Measurements from ENCODE around the gene MEIS2. TPM values are rescaled to one million over a fixed set of nuclear protein-coding genes. Genes with fewer than 3 reads are reported as not detected.

The MEIS2 gene
- total and polyA plus RNA-seq, 2 of the 13 experiments (the other 11 are each of a cell fraction or from before 2014, with no cell fraction given), result 10.7 to 12.4 TPM

DNA sequence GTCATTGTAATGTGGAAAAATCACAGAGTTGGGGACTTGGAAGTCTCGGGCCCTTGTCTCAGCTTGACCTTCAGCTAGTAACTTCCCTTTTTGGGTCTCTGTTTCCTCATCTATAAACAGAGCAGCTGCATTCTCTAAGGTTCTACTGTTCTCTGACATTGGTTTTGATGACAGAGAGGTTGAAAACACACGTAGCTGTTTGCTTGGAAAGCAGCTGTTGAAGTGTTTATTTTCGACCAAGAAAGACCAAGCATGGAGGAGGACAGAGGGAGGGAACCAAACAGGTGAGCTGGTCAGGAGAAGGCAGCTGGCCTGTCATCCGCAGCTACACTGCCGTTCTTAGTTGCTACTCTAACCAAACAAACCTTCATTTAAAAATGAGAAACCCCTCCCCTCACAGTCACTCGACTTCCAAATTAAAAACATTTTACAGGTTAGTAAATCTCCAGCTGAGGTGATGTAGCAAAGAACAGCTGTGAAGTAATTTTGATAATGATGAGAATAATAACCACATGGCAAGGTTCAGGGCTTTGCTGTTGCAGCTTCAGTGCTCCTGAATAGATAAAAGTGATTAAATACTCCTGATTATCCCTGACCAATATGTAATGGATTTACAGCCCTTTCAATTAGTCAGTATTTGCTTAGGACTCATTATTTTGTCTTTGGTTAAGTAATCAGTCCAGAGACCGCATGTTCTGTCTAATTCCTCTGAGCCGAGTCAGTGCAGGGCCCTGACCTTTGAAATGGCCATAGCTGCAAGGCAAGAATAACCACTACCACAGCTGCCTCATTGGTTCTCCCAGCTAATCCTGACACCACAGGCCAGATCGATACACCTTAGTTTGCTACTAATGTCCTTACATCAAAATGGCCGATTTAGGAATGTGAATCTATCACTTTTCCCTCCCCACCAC is 65.3 kb downstream of the MEIS2 start (continued):
- TF ChIP-seq ZNF460 (CRISPR knock-in tag; IDR thresholded peaks at IDR 0.05; ENCODE audit: borderline replicate concordance), result no peak
- no peak for TF ChIP-seq TEAD2 (CRISPR knock-in tag; IDR thresholded peaks at IDR 0.05)
- no peak for TF ChIP-seq RFX3 (CRISPR knock-in tag; IDR thresholded peaks at IDR 0.05)
- no peak for TF ChIP-seq EZH2 (conservative IDR thresholded peaks at IDR 0.05; ENCODE audit: low read depth, low read length)
- no peak for TF ChIP-seq CHD4 (IDR thresholded peaks at IDR 0.05; ENCODE audit: borderline replicate concordance, low read length)
- no peak for TF ChIP-seq RFX1 (IDR thresholded peaks at IDR 0.05)
- TF ChIP-seq, protein P1, sequence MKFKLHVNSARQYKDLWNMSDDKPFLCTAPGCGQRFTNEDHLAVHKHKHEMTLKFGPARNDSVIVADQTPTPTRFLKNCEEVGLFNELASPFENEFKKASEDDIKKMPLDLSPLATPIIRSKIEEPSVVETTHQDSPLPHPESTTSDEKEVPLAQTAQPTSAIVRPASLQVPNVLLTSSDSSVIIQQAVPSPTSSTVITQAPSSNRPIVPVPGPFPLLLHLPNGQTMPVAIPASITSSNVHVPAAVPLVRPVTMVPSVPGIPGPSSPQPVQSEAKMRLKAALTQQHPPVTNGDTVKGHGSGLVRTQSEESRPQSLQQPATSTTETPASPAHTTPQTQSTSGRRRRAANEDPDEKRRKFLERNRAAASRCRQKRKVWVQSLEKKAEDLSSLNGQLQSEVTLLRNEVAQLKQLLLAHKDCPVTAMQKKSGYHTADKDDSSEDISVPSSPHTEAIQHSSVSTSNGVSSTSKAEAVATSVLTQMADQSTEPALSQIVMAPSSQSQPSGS (CRISPR knock-in tag; IDR thresholded peaks at IDR 0.05), result no peak
- TF ChIP-seq, protein P2, sequence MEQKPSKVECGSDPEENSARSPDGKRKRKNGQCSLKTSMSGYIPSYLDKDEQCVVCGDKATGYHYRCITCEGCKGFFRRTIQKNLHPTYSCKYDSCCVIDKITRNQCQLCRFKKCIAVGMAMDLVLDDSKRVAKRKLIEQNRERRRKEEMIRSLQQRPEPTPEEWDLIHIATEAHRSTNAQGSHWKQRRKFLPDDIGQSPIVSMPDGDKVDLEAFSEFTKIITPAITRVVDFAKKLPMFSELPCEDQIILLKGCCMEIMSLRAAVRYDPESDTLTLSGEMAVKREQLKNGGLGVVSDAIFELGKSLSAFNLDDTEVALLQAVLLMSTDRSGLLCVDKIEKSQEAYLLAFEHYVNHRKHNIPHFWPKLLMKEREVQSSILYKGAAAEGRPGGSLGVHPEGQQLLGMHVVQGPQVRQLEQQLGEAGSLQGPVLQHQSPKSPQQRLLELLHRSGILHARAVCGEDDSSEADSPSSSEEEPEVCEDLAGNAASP (CRISPR knock-in tag; IDR thresholded peaks at IDR 0.05; ENCODE audit: borderline replicate concordance), result no peak
- TF ChIP-seq, protein P3, sequence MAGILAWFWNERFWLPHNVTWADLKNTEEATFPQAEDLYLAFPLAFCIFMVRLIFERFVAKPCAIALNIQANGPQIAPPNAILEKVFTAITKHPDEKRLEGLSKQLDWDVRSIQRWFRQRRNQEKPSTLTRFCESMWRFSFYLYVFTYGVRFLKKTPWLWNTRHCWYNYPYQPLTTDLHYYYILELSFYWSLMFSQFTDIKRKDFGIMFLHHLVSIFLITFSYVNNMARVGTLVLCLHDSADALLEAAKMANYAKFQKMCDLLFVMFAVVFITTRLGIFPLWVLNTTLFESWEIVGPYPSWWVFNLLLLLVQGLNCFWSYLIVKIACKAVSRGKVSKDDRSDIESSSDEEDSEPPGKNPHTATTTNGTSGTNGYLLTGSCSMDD (CRISPR knock-in tag; IDR thresholded peaks at IDR 0.05), result no peak
- no peak for TF ChIP-seq ZNF672 (CRISPR knock-in tag; IDR thresholded peaks at IDR 0.05)
- TF ChIP-seq, protein P4, sequence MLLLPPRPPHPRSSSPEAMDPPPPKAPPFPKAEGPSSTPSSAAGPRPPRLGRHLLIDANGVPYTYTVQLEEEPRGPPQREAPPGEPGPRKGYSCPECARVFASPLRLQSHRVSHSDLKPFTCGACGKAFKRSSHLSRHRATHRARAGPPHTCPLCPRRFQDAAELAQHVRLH (CRISPR knock-in tag; IDR thresholded peaks at IDR 0.05; ENCODE audit: borderline replicate concordance, low read depth), result no peak
- TF ChIP-seq KAT8 (CRISPR knock-in tag; IDR thresholded peaks at IDR 0.05), result peak; percentile 2; the same call in 1 of the 2 replicates
- no peak for TF ChIP-seq ZSCAN29 (CRISPR knock-in tag; conservative IDR thresholded peaks at IDR 0.05)
- no peak for TF ChIP-seq ZNF251 (CRISPR knock-in tag; IDR thresholded peaks at IDR 0.05)
- no peak for TF ChIP-seq ZNF709 (CRISPR knock-in tag; IDR thresholded peaks at IDR 0.05)
- peak; percentile 82 for TF ChIP-seq PITX1 (CRISPR knock-in tag; IDR thresholded peaks at IDR 0.05)
- TF ChIP-seq, protein P5, sequence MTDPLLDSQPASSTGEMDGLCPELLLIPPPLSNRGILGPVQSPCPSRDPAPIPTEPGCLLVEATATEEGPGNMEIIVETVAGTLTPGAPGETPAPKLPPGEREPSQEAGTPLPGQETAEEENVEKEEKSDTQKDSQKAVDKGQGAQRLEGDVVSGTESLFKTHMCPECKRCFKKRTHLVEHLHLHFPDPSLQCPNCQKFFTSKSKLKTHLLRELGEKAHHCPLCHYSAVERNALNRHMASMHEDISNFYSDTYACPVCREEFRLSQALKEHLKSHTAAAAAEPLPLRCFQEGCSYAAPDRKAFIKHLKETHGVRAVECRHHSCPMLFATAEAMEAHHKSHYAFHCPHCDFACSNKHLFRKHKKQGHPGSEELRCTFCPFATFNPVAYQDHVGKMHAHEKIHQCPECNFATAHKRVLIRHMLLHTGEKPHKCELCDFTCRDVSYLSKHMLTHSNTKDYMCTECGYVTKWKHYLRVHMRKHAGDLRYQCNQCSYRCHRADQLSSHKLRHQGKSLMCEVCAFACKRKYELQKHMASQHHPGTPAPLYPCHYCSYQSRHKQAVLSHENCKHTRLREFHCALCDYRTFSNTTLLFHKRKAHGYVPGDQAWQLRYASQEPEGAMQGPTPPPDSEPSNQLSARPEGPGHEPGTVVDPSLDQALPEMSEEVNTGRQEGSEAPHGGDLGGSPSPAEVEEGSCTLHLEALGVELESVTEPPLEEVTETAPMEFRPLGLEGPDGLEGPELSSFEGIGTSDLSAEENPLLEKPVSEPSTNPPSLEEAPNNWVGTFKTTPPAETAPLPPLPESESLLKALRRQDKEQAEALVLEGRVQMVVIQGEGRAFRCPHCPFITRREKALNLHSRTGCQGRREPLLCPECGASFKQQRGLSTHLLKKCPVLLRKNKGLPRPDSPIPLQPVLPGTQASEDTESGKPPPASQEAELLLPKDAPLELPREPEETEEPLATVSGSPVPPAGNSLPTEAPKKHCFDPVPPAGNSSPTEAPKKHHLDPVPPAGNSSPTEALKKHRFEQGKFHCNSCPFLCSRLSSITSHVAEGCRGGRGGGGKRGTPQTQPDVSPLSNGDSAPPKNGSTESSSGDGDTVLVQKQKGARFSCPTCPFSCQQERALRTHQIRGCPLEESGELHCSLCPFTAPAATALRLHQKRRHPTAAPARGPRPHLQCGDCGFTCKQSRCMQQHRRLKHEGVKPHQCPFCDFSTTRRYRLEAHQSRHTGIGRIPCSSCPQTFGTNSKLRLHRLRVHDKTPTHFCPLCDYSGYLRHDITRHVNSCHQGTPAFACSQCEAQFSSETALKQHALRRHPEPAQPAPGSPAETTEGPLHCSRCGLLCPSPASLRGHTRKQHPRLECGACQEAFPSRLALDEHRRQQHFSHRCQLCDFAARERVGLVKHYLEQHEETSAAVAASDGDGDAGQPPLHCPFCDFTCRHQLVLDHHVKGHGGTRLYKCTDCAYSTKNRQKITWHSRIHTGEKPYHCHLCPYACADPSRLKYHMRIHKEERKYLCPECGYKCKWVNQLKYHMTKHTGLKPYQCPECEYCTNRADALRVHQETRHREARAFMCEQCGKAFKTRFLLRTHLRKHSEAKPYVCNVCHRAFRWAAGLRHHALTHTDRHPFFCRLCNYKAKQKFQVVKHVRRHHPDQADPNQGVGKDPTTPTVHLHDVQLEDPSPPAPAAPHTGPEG (CRISPR knock-in tag; IDR thresholded peaks at IDR 0.05), result no peak
- no peak for TF ChIP-seq TMF1 (CRISPR knock-in tag; IDR thresholded peaks at IDR 0.05; ENCODE audit: low read depth)
- TF ChIP-seq FOXM1 (CRISPR knock-in tag; IDR thresholded peaks at IDR 0.05), result no peak

Measured in HepG2 (cell line).